GM12874 (cell line): ENCODE results near the gene EXOC4.

Experiments used
- CTCF ChIP-seq: IDR thresholded peaks from 2 replicates; pipeline ENCODE4 v1.5.1; 2011; ENCODE audit warnings: low read depth, mild to moderate bottlenecking, control low read depth, low read length, moderate library complexity; ENCODE audit not compliant: insufficient read depth

EXOC4 gene

GRCh38 chr7:133529861-133530260 lies 277.0 kb downstream of the EXOC4 start:
- no peak for TF ChIP-seq CTCF

GRCh38 chr7:133530682-133531081 lies 277.8 kb downstream of the EXOC4 start:
- TF ChIP-seq CTCF = no peak

GRCh38 chr7:133534816-133535215 lies 281.9 kb downstream of the EXOC4 start:
- no peak for TF ChIP-seq CTCF

- TF ChIP-seq CTCF = no peak
Measured at GRCh38 chr7:133535308-133535707, 282.4 kb downstream of the EXOC4 start.

- TF ChIP-seq CTCF = no peak
Measured at GRCh38 chr7:133536450-133536849, 283.6 kb downstream of the EXOC4 start.

GRCh38 chr7:133539016-133539415 lies 286.1 kb downstream of the EXOC4 start:
- no peak for TF ChIP-seq CTCF

GRCh38 chr7:133540096-133540860 lies 287.4 kb downstream of the EXOC4 start:
- no peak for TF ChIP-seq CTCF
